ENCODE data around the gene ADCY3.

GRCh38 chr2:24857746-24858145 is 62.3 kb downstream of the ADCY3 start:
- TF ChIP-seq POLR2AphosphoS5 (IDR thresholded peaks at IDR 0.05; ENCODE audit: low read depth, low read length): no peak
- TF ChIP-seq TAF1 (IDR thresholded peaks at IDR 0.05; ENCODE audit: borderline replicate concordance, insufficient read depth, low read length): no peak
- TF ChIP-seq, protein P1, sequence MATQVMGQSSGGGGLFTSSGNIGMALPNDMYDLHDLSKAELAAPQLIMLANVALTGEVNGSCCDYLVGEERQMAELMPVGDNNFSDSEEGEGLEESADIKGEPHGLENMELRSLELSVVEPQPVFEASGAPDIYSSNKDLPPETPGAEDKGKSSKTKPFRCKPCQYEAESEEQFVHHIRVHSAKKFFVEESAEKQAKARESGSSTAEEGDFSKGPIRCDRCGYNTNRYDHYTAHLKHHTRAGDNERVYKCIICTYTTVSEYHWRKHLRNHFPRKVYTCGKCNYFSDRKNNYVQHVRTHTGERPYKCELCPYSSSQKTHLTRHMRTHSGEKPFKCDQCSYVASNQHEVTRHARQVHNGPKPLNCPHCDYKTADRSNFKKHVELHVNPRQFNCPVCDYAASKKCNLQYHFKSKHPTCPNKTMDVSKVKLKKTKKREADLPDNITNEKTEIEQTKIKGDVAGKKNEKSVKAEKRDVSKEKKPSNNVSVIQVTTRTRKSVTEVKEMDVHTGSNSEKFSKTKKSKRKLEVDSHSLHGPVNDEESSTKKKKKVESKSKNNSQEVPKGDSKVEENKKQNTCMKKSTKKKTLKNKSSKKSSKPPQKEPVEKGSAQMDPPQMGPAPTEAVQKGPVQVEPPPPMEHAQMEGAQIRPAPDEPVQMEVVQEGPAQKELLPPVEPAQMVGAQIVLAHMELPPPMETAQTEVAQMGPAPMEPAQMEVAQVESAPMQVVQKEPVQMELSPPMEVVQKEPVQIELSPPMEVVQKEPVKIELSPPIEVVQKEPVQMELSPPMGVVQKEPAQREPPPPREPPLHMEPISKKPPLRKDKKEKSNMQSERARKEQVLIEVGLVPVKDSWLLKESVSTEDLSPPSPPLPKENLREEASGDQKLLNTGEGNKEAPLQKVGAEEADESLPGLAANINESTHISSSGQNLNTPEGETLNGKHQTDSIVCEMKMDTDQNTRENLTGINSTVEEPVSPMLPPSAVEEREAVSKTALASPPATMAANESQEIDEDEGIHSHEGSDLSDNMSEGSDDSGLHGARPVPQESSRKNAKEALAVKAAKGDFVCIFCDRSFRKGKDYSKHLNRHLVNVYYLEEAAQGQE (IDR thresholded peaks at IDR 0.05; ENCODE audit: insufficient read depth in 1 of 2, low read depth in 2 of 2, low read length in 2 of 2): no peak
- no peak for TF ChIP-seq SIN3A (IDR thresholded peaks at IDR 0.05; ENCODE audit: borderline replicate concordance, insufficient read depth, low read length)
